PC-9 (cell line): ENCODE measurements around the gene VHLL. TPM values are rescaled to one million over a fixed set of nuclear protein-coding genes. Genes with fewer than 3 reads are reported as not detected.

Experiments
- BruUV-seq: library from RNA; stranded (reverse); fragments of 400-500 nt; replicated peaks from 2 replicates; lab custom pipeline; 2021; lab: Mats Ljungman, UMichigan
- CTCF ChIA-PET: fragments of 300-600 bp; sonication (Branson Sonifier 250); formaldehyde crosslinking; loops from one replicate; lab custom pipeline; 2022; ENCODE audit warnings: antibody characterized with exemption; lab: Charles Lee
- POLR2A ChIA-PET: fragments of 300-600 bp; sonication (Branson Sonifier 250); formaldehyde crosslinking; loops from one replicate; lab custom pipeline; 2022; ENCODE audit warnings: antibody characterized with exemption; ENCODE audit not compliant: unreplicated experiment; lab: Charles Lee
- DNase-seq, 2 experiments: peaks; one replicate each; pipeline versions ENCODE4 v3.0.0 to v3.0.0-alpha.2; 2015 to 2022; ENCODE audit warnings: mixed read lengths in 1 of 2
- H2AFZ ChIP-seq: fragments of 200-600 bp; sonication (generic); 2 replicates; pipeline ENCODE4 v1.8.1; 2017; ENCODE audit warnings: antibody characterized with exemption
- H3F3A ChIP-seq: fragments of 200-600 bp; sonication (generic); 2 replicates; pipeline ENCODE4 v1.8.1; 2017; ENCODE audit warnings: antibody characterized with exemption, mild to moderate bottlenecking, low read depth; ENCODE audit not compliant: insufficient read depth
- H3K27ac ChIP-seq: fragments of 200-600 bp; sonication (generic); 2 replicates; pipeline ENCODE4 v1.6.1; 2016; ENCODE audit warnings: mixed run types
- H3K27me3 ChIP-seq: fragments of 200-600 bp; sonication (generic); 2 replicates; pipeline ENCODE4 v1.6.1; 2016; ENCODE audit warnings: low read depth, mixed run types; ENCODE audit not compliant: insufficient read depth
- H3K36me3 ChIP-seq: fragments of 200-600 bp; sonication (generic); 2 replicates; pipeline ENCODE4 v1.6.1; 2016; ENCODE audit warnings: low read depth, mixed run types
- H3K4me1 ChIP-seq: fragments of 200-600 bp; sonication (generic); replicated peaks from 2 replicates; pipeline ENCODE4 v1.6.1; 2016; ENCODE audit warnings: mixed run types; ENCODE audit not compliant: insufficient read depth
- H3K4me2 ChIP-seq: fragments of 200-600 bp; sonication (generic); 2 replicates; pipeline ENCODE4 v1.6.1; 2017; ENCODE audit warnings: mixed run types
- H3K4me3 ChIP-seq: fragments of 200-600 bp; sonication (generic); 2 replicates; pipeline ENCODE4 v1.6.1; 2016; ENCODE audit warnings: mixed run types
- H3K79me2 ChIP-seq: fragments of 200-600 bp; sonication (generic); 2 replicates; pipeline ENCODE4 v1.6.1; 2017; ENCODE audit warnings: low read depth, mixed run types
- H3K9me2 ChIP-seq: fragments of 200-600 bp; sonication (generic); 2 replicates; pipeline ENCODE4 v1.8.1; 2017; ENCODE audit warnings: mild to moderate bottlenecking; ENCODE audit not compliant: insufficient read depth
- H3K9me3 ChIP-seq: fragments of 200-600 bp; sonication (generic); 2 replicates; pipeline ENCODE4 v1.8.1; 2016; ENCODE audit warnings: low read depth; ENCODE audit not compliant: insufficient read depth
- H4K20me1 ChIP-seq: fragments of 200-600 bp; sonication (generic); 2 replicates; pipeline ENCODE4 v1.8.1; 2017; ENCODE audit not compliant: insufficient read depth
- EZH2 ChIP-seq: fragments of 200-600 bp; sonication (generic); IDR thresholded peaks from 2 replicates; pipeline ENCODE4 v1.8.0; 2017; ENCODE audit warnings: antibody characterized with exemption, low read depth
- intact Hi-C: fragments of 100-400 bp; cut with micrococcal nuclease; formaldehyde crosslinking; loops from one replicate; pipeline ENCODE4 v1.10.0; 2022; ENCODE audit not compliant: unreplicated experiment
- total RNA-seq: library from RNA; stranded (reverse); gene quantifications from 2 replicates; pipeline ENCODE4 v1.2.3, GENCODE V29; 2021
- TF ChIP-seq, protein P1 (sequence below): fragments of 200-600 bp; sonication (generic); conservative IDR thresholded peaks from 2 replicates; pipeline ENCODE4 v1.6.1; 2017; ENCODE audit warnings: mixed run types, antibody characterized with exemption, mild to moderate bottlenecking, moderate library complexity

VHLL gene
- total RNA-seq, 1 experiment from 2014 or later, result not detected

DNA sequence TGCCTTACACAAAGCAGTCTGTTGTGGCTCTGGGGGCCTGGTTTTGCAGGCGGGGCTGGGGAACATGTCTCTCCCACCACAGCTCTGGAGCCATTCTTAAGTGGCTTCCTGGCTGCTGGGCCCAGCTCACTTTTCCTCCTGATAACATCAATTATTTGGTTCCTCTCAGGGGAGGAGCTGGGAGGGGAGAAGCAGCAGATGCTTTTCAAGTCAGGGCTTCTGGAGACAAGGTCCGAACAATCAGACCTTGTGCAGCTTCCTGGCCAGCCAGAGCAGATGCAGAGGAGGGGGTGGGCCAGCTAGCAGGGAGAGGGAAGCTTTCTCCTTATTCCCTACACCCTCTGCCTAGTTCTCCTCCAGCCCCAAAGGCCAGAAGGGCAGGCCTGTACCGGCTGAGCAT lies 47.6 kb downstream of the VHLL start:
- H3K36me3 ChIP-seq, result peaks cover 25% of the 10 kb centered on the region; the same call in 1 of the 2 replicates
- DNase-seq, result no peak
- H3K9me3 ChIP-seq, result no peaks in the 10 kb centered on the region
- intact Hi-C loops, result no loop called here
- H3K27me3 ChIP-seq, result no peaks in the 10 kb centered on the region
- CTCF ChIA-PET, result interaction anchor here (0.6 kb wide), 1 partner anchor 160 kb away, joined by 7 read pairs; no protein-coding TSS in a partner anchor
- no peak overlapping the region for H3K4me2 ChIP-seq
- POLR2A ChIA-PET, result no interaction called here
- no TSS peak for BruUV-seq
- H3K79me2 ChIP-seq, result no peaks in the 10 kb centered on the region
- H3K4me1 ChIP-seq, result no peaks in the 10 kb centered on the region
- no peak overlapping the region for H3K4me3 ChIP-seq
- no peaks in the 10 kb centered on the region for H4K20me1 ChIP-seq
- H3F3A ChIP-seq, result peaks cover 10% of the 10 kb centered on the region; the same call in 1 of the 2 replicates
- no peaks in the 10 kb centered on the region for H3K9me2 ChIP-seq
- TF ChIP-seq EZH2, result no peak
- TF ChIP-seq, protein P1, sequence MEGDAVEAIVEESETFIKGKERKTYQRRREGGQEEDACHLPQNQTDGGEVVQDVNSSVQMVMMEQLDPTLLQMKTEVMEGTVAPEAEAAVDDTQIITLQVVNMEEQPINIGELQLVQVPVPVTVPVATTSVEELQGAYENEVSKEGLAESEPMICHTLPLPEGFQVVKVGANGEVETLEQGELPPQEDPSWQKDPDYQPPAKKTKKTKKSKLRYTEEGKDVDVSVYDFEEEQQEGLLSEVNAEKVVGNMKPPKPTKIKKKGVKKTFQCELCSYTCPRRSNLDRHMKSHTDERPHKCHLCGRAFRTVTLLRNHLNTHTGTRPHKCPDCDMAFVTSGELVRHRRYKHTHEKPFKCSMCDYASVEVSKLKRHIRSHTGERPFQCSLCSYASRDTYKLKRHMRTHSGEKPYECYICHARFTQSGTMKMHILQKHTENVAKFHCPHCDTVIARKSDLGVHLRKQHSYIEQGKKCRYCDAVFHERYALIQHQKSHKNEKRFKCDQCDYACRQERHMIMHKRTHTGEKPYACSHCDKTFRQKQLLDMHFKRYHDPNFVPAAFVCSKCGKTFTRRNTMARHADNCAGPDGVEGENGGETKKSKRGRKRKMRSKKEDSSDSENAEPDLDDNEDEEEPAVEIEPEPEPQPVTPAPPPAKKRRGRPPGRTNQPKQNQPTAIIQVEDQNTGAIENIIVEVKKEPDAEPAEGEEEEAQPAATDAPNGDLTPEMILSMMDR, result no peak
- H2AFZ ChIP-seq, result no peak overlapping the region
- no peak overlapping the region for H3K27ac ChIP-seq

DNA sequence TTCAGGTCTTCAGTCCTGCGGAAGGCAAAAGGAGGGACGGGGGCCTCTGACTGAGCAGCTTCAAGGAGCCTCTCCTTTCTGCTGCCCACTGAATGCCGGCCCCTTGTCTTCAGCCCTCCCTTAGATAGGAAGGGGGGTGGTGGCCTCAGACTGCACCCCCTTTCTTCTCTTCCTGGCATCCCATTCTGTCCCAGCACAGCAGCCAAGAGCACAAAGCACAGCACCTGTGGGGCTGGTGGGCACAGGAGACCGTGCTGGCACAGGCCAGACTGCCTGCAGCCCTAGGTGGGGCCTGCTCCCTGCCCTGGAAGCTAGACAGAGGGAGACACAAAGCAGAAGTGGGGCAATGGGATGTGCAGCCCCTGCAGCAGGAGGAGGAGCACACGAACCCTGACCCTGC lies 49.5 kb downstream of the VHLL start:
- H3K36me3 ChIP-seq, result peaks cover 20% of the 10 kb centered on the region; the same call in 1 of the 2 replicates
- H3K4me1 ChIP-seq, result no peaks in the 10 kb centered on the region
- no peak overlapping the region for H3K4me3 ChIP-seq
- intact Hi-C loops, result no loop called here
- H2AFZ ChIP-seq, result no peak overlapping the region
- H3K27me3 ChIP-seq, result no peaks in the 10 kb centered on the region
- no TSS peak for BruUV-seq
- no peaks in the 10 kb centered on the region for H3K79me2 ChIP-seq
- no peaks in the 10 kb centered on the region for H3K9me2 ChIP-seq
- no peak overlapping the region for H3K4me2 ChIP-seq
- H4K20me1 ChIP-seq, result no peaks in the 10 kb centered on the region
- CTCF ChIA-PET, result no interaction called here
- H3K27ac ChIP-seq, result no peak overlapping the region
- POLR2A ChIA-PET, result no interaction called here
- no peak for DNase-seq
- H3K9me3 ChIP-seq, result no peaks in the 10 kb centered on the region
- TF ChIP-seq EZH2, result no peak
- TF ChIP-seq, protein P1, result no peak
- H3F3A ChIP-seq, result peaks cover 17% of the 10 kb centered on the region; the same call in 1 of the 2 replicates

Other genes with a start within 250 kb of the VHLL start
- 47.4 and 58.4 TPM in 2 replicates for gene UBQLN4, start 245.5 kb downstream of the VHLL start, total RNA-seq
- 76.8 and 117 TPM in 2 replicates for gene LAMTOR2, start 244.5 kb downstream of the VHLL start, total RNA-seq
- gene RAB25, start 238.1 kb downstream of the VHLL start, total RNA-seq, result 129 and 194 TPM in 2 replicates
- gene MEX3A, start 216.8 kb downstream of the VHLL start, total RNA-seq, result 6.6 and 7.2 TPM in 2 replicates
- 569 and 580 TPM in 2 replicates for gene LMNA, start 184.6 kb downstream of the VHLL start, total RNA-seq
- 16.2 and 19.1 TPM in 2 replicates for gene SEMA4A, start 145.7 kb downstream of the VHLL start, total RNA-seq
- 12.7 and 20.2 TPM in 2 replicates for gene SLC25A44, start 105.2 kb downstream of the VHLL start, total RNA-seq
- gene PMF1, start 86.3 kb downstream of the VHLL start, total RNA-seq, result 46.0 and 50.2 TPM in 2 replicates
- gene BGLAP, start 57.1 kb downstream of the VHLL start, total RNA-seq, result 2.0 and 2.6 TPM in 2 replicates
- 12.3 and 14.1 TPM in 2 replicates for gene PAQR6, start 51.3 kb downstream of the VHLL start, total RNA-seq
- 63.3 and 66.2 TPM in 2 replicates for gene SMG5, start 16.5 kb downstream of the VHLL start, total RNA-seq
- gene TMEM79, start 15.0 kb downstream of the VHLL start, total RNA-seq, result 10.4 and 12.8 TPM in 2 replicates
- 27.8 and 29.2 TPM in 2 replicates for gene GLMP, start 3.6 kb downstream of the VHLL start, total RNA-seq
- gene CCT3, start 39.0 kb upstream of the VHLL start, total RNA-seq, result 272 and 317 TPM in 2 replicates
- 0.75 and 1.3 TPM in 2 replicates for gene TSACC, start 39.2 kb upstream of the VHLL start, total RNA-seq
- 1.8 and 4.0 TPM in 2 replicates for gene RHBG, start 69.9 kb upstream of the VHLL start, total RNA-seq
- 25.5 and 33.5 TPM in 2 replicates for gene MEF2D, start 201.5 kb upstream of the VHLL start, total RNA-seq